GM19324 (cell line): Measurements from ENCODE around the gene NID1.
"Not testable (repeated sequence)": the region's sequence is repeated elsewhere in the genome, so short reads cannot be mapped to it uniquely, and the experiment has no call there.

ENCODE experiments used
- ATAC-seq: cut with Tn5 transposase; IDR thresholded peaks from one replicate; pipeline ENCODE4 v1.9.1; 2021; ENCODE audit warnings: mild to moderate bottlenecking, moderate library complexity; ENCODE audit not compliant: unreplicated experiment, low FRiP score

NID1 gene

GRCh38 chr1:236096660-236097482 lies 32.0 kb upstream of the NID1 start:
- not testable (repeated sequence) for ATAC-seq

GRCh38 chr1:236095705-236096520 lies 31.0 kb upstream of the NID1 start:
- no peak for ATAC-seq

DNA sequence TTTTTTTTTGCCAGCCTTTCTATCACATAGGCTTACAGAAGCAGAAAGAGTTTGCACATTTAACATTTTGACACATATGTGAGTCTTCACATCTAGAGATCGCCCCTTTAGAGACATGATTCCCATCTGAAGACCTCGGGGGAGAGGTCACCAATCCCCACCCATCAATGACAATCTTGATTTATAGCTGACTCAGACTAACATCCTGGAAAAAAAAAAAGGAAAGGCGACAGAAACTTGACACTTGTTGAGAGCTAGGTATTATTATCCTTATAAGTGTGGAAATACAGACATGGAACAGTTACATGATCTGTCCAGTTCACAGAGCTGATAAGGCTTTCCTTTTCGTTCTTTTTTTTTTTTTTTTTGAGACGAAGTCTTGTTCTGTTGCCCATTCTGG lies 28.0 kb upstream of the NID1 start:
- ATAC-seq, result no peak

DNA sequence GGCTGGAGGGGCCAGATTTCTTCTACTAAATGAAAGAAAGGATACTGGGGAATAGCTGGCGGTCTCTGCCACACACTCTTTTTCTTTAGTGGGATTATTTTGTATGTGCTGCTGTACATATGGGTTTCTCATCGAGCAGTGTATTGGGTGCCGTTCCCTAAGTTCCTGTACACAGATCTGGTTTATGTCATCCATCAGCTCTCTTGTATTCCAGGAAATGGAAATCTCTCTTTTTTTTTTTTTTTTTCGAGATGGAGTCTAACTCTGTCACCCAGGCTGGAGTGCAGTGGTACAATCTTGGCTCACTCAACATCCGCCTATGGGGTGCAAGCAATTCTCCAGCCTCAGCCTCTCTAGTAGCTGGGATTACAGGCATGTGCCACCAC lies 27.0 kb upstream of the NID1 start:
- ATAC-seq, result no peak

DNA sequence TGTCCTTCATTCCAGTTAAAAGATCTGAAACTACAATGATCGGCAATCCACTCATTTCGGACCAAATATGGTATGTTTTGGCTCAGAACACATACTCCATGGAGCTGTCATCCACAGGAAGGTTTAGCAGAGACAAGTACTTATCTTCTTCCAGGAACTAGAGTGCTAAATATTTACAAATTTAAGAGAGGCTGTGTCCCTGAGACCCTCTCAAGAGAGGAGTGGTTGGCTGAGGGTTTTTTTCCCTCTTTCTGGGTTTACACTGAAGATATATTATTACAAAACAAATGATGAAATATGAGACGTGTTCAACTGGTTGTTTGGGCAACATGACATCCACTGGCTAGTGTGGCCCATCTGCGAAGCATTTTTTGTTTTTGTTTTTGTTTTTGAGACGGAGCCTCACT lies 25.9 kb upstream of the NID1 start:
- no peak for ATAC-seq

DNA sequence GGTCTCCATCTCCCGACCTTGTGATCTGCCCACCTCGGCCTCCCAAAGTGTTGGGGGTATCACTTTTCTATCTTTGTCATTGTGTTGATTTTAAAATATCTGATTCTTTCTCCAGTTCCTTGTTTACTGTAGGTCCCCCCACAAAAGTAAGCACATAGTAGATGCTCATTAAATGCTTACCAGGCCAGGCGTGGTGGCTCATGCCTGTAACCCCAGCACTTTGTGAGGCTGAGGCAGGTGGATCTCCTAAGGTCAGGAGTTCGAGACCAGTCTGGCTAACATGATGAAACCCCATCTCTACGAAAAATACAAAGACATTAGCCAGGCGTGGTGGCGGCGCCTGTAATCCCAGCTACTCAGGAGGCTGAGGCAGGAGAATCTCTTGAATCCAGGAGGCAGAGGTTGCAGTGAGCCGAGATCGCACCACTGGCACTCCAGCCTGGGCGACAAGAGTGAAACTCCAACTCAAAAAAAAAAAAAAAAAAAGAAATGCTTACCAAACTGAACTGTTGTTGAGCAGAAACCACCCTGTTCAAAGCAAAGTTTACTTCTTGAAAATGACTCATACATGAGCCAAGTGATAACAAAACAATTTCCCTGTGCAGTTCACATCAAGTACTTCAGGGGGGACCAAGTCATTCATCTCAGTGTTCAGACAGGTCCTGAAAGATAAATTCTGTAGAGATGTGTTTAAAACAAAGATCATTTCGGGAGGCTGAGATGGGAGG lies 24.3 kb upstream of the NID1 start:
- ATAC-seq, result no peak

DNA sequence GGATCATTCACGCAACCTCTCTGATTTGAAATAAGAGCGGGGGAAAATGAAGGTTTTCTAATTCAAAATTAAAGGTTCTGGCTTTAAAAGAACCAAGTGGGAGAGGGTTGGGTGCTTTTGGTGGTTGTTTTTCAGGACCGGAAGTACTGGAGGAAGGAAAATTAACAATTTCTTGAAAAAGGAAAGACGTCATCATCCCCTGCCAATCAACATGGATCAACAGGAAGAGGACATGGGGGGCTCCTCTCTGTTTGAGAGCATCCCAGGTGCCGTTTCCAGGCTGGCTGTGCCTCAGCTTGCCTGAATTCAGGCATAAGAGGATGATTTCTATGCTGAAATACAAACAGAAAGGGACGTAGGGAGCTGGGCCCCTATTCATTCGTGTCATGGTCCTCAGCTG lies 21.6 kb upstream of the NID1 start:
- no peak for ATAC-seq

- ATAC-seq, result no peak
These were observed 20.8 kb upstream of the NID1 start for GRCh38 chr1:236085545-236086159.

GRCh38 chr1:236084386-236084730 lies 19.5 kb upstream of the NID1 start:
- no peak for ATAC-seq

GRCh38 chr1:236083650-236084385 lies 18.9 kb upstream of the NID1 start:
- no peak for ATAC-seq

GRCh38 chr1:236082526-236082925 lies 17.6 kb upstream of the NID1 start:
- no peak for ATAC-seq

DNA sequence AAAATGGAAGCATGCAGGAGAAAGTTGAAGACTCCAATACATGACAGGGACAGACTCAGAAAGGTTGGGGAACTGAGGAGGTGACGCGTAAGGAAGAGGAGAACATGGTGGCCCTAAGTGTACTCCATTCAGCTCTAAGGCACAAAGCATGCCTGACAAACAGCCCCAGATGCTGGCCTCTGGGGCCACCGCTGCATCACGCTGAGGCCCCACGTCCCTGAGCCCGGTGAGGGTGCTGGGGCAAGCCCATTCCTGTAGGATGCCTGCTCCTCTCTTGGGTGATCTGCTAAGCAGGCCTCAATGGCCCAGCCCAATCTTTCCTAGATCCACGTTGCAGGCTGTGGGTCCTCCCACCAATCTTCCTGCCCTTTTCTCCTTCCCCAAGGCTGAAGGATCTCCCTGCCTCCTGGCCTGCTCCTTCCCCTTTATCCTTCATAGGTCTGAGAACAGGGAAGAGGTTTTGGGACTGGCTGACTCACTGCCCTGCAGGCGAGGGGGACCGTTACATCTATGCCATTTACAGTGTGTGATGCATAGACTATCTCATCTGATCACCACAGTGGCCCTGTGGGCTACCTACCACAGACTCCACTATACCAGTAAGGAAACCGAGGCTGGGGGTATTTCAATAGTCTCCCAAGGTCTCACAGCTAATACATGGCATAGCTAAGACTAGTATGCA lies 16.8 kb upstream of the NID1 start:
- no peak for ATAC-seq

DNA sequence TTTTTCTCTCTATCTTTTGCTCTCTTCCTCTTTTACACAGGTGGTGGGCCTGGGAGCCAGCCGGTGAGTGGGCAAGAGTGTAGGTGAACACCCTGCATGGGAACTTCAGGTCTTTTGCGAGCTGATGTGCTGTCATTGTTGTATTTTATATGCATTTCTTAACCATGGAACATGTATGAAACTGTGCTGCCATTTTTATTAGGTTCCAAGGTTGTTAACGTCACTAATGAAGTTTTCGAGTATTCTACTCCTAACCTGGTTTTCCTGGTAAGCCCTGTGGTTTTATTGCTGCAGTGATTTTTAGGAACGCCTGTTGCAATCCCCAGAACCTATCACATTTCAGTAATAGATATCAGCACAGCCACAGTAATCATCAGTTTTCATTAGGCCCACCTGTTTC lies 14.8 kb upstream of the NID1 start:
- no peak for ATAC-seq

GRCh38 chr1:236078993-236079392 lies 14.1 kb upstream of the NID1 start:
- no peak for ATAC-seq

- not testable (repeated sequence) for ATAC-seq
These were observed 13.2 kb upstream of the NID1 start for GRCh38 chr1:236078077-236078476.

DNA sequence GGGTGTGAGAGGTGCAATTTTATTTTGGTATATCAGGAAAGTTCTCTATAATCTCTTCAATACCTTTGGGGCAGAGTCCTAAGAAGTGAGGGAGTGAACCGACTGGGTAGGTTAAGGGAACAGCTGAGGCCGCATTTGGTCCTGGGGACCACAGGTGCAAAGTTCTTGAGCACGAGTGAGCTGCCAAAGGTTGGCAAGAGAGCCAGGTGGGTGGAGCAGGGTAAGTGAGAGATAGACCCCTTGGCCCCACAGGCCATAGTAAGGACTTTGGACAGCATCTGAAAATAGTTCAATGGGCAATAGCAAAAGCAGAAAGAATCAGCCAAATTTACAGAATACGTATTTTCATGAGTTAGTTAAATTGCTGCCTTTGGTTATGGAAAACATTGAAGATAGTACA lies 11.0 kb upstream of the NID1 start:
- no peak for ATAC-seq

- ATAC-seq, result no peak
These were observed 8.5 kb upstream of the NID1 start for GRCh38 chr1:236073307-236073897.

DNA sequence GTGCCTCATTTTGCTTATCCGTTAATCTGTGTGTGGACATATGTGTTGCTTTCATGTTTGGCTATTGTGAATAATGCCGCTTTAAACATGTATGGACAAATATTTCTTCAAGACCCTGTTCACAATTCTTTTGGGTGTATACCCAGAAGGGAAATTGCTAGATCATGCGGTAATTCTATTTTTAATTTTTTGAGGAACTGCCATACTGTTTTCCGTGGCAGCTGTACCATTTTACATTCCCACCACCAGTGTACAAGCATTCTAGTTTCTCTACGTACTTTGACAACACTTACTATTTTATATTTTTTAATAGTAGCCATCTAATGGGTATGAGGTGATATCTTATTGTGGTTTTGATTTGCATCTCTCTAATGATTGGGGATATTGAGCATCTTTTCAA lies 7.1 kb upstream of the NID1 start:
- ATAC-seq, result no peak

DNA sequence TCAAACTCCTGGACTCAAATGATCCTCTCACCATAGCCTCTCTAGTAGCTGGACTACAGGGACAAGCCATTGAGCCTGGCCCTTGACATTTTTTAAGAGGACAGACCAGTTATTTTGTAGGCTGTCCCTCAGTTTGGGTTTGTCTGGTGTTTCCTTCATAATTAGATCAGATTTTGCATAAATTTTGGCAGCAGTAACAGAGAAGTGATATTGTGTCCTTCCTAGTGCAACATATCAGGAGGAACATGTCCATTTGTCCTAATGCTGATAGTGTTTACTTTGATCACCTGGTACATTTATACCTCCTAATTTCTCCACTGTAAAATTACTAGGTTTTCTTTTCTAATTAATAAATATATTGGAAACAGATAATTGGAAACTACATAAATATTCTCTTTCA lies 5.9 kb upstream of the NID1 start:
- ATAC-seq, result no peak
